ENCODE data around the gene NAALADL1.

- TF ChIP-seq CTCF (IDR thresholded peaks at IDR 0.05) (no peak), POLR2A (IDR thresholded peaks at IDR 0.05) (no peak)
Measured at GRCh38 chr11:65059523-65059922, 1.2 kb upstream of the NAALADL1 start.
